GM06990 (cell line): Measurements from ENCODE around the gene MALT1.
A peak's percentile ranks its signal among the peaks of the same experiment; 100 is the strongest.

Source experiments
- DNase-seq: peaks from one replicate; pipeline ENCODE4 v3.0.0-alpha.2; 2011; ENCODE audit not compliant: insufficient read length; ENCODE audit errors: extremely low read depth
- H3K27me3 ChIP-seq: replicated peaks from 2 replicates; pipeline ENCODE4 v1.6.0; 2011; ENCODE audit warnings: low read length; ENCODE audit not compliant: control insufficient read depth, insufficient read depth
- H3K36me3 ChIP-seq: 2 replicates; pipeline ENCODE4 v1.5.1; 2011; ENCODE audit warnings: low read length; ENCODE audit not compliant: control insufficient read depth, insufficient read depth
- H3K4me3 ChIP-seq: replicated peaks from 2 replicates; pipeline ENCODE4 v1.5.1; 2011; ENCODE audit warnings: low read depth, mild to moderate bottlenecking, control low read depth, low read length
- TF ChIP-seq, protein P1 (sequence below): IDR thresholded peaks from 2 replicates; pipeline ENCODE4 v1.5.1; 2011; ENCODE audit warnings: low read length, control low read depth, mild to moderate bottlenecking, inconsistent platforms; ENCODE audit not compliant: insufficient read depth, poor library complexity, severe bottlenecking

MALT1 gene

DNA sequence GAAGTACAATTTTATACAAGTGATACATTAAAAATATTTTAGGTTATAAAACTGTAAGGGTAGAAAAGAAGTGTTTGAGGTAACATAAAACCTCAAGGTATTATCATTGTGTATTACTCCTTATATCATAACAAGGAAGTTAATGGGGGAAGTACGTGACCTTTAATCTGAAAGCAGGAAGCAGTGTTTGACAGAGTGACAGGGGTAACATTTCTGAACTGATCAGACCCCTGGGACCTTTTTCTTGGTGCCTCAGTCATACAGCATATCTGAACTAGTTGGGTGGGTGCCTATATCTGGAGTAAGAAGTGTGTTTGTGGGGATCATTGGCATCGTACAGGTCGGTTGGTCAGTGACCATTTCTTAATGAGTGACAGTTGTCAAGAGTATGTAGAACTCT lies 43.0 kb downstream of the MALT1 start:
- H3K36me3 ChIP-seq = peaks cover 7% of the 10 kb centered on the region
- no peak for DNase-seq
- TF ChIP-seq, protein P1, sequence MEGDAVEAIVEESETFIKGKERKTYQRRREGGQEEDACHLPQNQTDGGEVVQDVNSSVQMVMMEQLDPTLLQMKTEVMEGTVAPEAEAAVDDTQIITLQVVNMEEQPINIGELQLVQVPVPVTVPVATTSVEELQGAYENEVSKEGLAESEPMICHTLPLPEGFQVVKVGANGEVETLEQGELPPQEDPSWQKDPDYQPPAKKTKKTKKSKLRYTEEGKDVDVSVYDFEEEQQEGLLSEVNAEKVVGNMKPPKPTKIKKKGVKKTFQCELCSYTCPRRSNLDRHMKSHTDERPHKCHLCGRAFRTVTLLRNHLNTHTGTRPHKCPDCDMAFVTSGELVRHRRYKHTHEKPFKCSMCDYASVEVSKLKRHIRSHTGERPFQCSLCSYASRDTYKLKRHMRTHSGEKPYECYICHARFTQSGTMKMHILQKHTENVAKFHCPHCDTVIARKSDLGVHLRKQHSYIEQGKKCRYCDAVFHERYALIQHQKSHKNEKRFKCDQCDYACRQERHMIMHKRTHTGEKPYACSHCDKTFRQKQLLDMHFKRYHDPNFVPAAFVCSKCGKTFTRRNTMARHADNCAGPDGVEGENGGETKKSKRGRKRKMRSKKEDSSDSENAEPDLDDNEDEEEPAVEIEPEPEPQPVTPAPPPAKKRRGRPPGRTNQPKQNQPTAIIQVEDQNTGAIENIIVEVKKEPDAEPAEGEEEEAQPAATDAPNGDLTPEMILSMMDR = no peak
- H3K27me3 ChIP-seq = no peaks in the 10 kb centered on the region
- H3K4me3 ChIP-seq = no peak overlapping the region

- DNase-seq = no peak
- H3K4me3 ChIP-seq = no peak overlapping the region
- peaks cover 8% of the 10 kb centered on the region for H3K36me3 ChIP-seq
- TF ChIP-seq, protein P1 = no peak
- H3K27me3 ChIP-seq = no peaks in the 10 kb centered on the region
Observed at GRCh38 chr18:58714821-58715220, 43.6 kb downstream of the MALT1 start.

DNA sequence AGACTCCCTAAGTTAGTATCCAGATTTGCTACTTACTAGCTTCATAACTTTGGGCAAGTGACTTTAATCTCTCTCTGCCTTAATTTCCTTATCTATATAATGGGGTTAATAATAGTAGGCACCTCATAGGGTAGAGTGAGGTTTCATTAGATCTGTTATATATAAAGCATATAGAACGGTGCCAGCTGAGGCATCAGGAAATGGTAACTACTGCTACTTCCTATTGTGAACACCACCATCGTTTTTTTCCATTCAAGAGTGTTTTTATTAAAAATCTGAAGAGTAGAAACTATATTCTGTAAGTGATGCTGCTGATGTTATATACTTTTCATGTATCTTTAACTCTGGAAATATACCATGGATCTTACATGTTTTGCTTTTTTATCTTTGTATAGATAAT lies 44.3 kb downstream of the MALT1 start:
- Histone ChIP-seq H3K36me3 (peaks cover 8% of the 10 kb centered on the region), H3K4me3 (no peak overlapping the region), H3K27me3 (no peaks in the 10 kb centered on the region)
- no peak for DNase-seq
- TF ChIP-seq, protein P1 = no peak

DNA sequence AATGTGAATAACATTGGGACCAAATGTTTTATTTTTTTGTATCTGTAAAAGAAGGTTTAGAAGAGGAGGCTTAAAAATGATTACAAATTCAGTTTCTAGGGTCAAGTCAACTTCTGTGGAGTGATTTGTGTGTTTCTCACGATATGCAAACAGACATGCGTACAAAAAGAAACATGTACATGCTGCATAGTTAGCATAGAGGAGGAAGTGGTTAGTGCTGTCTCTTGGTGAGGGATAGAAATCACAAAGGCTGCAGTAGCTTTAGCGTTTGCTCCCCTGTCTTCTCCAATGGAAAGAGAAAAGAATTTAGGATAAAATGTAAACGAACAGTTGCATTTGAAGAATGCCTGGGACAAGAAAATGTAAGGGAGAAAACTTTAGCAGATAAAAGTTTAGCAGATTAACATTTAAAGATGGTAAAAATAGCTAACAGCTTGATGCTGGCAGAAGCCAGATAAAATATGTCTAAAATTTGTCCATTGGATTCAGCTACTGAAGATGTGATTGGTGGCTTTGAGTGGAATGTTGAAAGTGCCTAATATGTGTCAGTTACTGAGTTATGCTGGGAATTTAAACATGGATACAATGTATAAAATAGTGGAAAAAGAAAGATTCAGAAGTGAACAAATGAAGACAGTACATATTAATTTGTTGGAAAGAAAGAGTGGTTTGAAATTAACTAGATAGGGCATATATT lies 44.9 kb downstream of the MALT1 start:
- Histone ChIP-seq H3K4me3 (no peak overlapping the region), H3K36me3 (peaks cover 9% of the 10 kb centered on the region), H3K27me3 (no peaks in the 10 kb centered on the region)
- DNase-seq = peak; percentile 28
- TF ChIP-seq, protein P1 = no peak

GRCh38 chr18:58721566-58722239 lies 50.4 kb downstream of the MALT1 start:
- Histone ChIP-seq H3K36me3 (peaks cover 11% of the 10 kb centered on the region), H3K27me3 (no peaks in the 10 kb centered on the region), H3K4me3 (no peak overlapping the region)
- TF ChIP-seq, protein P1 = no peak
- DNase-seq = no peak
